Renal cortical epithelial cell (primary cell): Measurements from ENCODE around the gene KRTAP10-9. TPM values are rescaled to one million over a fixed set of nuclear protein-coding genes. Genes with fewer than 3 reads are reported as not detected.
"Not testable (repeated sequence)": the region's sequence is repeated elsewhere in the genome, so short reads cannot be mapped to it uniquely, and the experiment has no call there.

Experiments used
- DNase-seq: peaks from one replicate; pipeline ENCODE4 v3.0.0-alpha.2; 2011; ENCODE audit warnings: low read depth
- total RNA-seq: library from RNA; depleted of rRNA; stranded (reverse); fragments of >200 nt; gene quantifications from 2 replicates; pipeline ENCODE4 v1.2.3, GENCODE V29; 2014

KRTAP10-9 gene
- total RNA-seq, 1 donor from 2014 or later = not detected

DNA sequence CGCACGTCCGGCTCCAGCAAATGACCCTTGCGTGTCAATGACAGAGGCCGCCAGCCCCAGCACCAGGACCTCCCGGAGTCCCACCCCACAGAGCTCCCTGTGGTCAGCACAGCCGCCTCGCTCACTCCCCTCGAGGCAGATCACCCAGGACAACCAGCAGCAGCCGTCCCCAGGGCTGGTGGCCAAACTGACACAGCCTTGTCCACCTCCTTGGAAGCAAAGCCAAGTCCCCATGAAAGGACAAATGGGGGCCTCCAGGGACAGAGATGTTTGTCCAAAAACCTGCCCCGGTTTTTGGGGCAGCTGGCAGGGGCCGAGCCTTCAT, 12.4 kb downstream of the KRTAP10-9 start:
- no peak for DNase-seq

DNA sequence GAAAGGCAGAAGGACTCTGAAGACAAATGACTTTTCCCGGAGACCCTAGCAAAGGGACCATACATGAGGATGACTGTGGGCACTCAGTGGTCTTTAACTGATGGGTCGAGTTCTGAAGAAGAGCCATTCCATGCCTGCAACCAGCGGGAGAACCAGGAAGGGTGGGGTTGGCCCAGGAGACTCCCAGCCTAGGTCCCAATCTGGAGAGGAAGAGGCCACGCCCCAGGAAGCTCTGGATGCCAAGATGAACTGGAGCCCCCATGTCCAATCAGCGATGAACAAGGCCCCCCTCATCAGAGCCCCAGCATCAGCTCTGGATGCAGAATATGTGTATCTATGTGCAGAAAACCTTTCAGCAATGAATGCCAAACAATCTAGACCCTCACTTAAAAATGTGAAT, 13.9 kb downstream of the KRTAP10-9 start:
- DNase-seq = no peak

DNA sequence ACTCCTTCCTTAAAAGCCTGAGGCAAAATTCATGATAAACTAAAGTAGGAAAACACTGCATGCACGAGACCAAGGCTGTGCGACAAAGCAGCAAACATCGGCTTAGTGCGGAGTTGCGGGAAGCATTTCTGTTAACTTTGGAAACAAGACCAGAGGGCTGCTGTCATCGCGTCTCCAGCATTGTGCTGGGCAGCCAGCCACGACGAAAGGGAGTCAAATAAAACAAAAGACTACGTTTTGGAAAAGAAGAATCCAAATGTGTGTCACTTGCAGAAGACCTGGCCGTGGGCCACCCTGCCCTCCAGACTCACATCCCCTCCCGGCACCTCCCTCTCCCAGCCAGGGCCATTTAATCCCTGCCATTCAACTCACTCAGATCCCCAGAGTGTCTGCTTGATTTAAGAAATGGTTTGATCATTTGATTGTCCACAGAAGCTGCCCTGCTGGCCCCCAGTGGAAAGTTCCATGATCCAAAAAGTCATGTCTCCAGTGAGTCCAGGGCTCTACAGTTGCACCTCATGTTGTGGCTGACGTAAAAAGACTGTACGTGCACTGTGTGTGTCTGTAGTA, 16.9 kb downstream of the KRTAP10-9 start:
- DNase-seq = no peak

DNA sequence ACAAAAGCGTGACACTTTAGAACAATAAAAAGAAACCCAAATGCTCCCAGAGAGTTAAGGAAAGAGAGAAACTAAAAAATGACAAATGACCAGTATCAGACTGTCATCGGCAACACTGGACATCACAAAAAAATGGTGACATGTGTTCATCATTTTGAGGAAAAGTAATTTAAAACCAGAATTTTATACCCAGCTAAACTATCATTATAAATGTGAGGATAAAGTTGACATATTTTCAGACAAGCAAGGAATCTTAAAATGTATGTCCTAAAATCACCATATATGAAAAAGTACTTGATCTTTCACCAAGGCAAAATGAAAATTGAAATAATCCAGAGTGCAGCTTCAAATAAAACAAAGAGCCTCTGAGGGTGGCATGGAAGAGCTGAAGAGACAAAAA, 18.0 kb downstream of the KRTAP10-9 start:
- DNase-seq = no peak

DNA sequence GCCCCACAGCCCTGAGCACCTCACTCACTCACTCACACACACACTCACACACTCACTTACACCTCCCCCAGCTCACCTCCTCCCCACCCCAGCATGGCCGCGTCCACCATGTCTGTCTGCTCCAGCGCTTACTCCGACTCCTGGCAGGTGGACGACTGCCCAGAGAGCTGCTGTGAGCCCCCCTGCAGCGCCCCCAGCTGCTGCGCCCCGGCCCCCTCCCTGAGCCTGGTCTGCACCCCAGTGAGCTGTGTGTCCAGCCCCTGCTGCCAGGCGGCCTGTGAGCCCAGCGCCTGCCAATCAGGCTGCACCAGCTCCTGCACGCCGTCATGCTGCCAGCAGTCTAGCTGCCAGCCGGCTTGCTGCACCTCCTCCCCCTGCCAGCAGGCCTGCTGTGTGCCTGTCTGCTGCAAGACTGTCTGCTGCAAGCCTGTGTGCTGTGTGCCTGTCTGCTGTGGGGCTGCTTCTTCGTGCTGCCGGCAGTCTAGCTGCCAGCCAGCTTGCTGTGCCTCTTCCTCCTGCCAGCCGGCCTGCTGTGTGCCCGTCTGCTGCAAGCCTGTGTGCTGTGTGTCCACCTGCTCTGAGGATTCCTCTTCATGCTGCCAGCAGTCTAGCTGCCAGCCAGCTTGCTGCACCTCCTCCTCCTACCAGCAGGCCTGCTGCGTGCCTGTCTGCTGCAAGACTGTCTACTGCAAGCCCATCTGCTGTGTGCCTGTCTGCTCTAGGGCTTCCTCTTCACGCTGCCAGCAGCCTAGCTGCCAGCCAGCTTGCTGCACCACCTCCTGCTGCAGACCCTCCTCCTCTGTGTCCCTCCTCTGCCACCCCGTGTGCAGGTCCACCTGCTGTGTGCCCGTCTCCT, 19.7 kb downstream of the KRTAP10-9 start, which contains the start of gene KRTAP10-11:
KRTAP10-11 (plus strand) TSS at position 49 of the 856 bp plus-strand sequence; CDS start at position 94, 45 bp downstream.
- not testable (repeated sequence) for DNase-seq

DNA sequence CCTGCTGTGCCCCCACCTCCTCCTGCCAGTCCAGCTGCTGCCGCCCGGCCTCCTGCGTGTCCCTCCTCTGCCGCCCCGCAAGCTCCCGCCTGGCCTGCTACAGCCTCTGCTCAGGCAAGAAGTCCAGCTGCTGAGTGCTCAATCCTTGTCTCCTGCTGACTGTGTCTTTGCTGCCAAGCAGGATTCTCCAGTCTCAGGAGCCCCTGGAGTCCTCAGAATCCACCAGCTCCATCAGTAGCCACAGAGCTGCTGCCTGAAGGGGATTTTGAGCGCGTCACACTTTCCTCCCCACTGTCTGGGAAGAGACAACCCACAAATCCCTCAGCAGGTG, 20.3 kb downstream of the KRTAP10-9 start:
- no peak for DNase-seq

DNA sequence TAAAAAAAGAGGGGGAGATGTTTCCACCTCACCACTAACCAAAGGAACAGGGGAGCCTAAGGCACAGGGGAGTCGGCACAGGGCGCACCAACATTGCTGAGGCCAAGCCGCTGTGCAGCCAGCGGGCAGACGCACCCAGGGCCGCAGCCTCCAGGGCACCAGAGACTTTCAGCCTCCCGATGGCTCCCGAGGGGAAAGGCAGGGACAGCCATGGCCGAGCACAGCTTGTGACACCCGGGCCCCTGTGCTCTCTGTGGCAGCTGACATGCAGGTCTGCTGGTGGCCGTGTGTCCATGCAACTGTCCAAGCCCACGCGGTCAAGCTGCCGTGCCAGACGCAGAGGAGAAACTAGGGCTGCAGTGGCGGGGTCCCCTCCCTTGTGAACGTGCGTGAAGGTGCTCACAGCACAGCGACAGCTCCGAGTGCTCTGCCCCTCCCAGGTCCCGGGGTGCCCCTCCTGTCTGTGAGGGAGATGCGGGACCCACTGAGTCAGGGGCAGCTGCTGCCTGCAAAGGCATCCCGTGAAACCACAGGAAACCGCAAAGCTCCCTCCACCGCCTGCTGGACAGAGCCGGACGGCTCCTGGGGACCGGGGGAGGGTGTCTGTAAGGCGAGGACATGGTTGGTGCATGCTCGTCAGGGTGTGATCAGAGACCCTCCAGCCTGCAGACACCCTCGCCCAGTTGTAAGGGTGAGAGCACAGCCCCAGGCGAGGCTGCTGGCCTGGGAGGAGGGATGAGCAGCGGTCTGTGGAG, 21.8 kb downstream of the KRTAP10-9 start:
- DNase-seq = no peak

DNA sequence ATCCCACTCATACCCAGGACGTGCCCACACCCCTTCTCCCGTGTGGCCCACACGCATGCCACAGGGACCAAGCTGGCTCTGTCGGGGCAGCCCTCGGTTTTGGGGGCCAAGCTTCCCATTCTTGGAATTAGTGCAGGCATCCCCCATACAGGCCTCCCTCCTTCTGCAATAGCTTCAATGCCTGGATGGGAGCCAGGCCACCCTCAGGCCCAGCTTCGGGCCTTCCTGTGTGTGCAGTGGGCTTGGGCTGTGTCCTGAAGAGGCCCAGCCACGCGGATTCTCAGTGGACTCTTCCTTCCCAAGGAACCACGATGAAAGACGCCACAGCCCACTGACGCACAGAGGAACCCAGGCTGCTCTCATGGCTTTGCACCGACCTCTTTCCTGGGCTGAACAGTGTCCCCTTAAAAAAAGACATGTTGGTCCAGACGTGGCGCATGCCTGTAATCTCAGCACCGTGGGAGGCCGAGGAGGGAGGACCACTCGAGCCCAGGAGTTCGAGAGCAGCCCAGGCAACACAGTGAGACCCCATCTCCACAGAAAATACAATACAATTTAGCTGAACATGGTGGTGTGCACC, 22.7 kb downstream of the KRTAP10-9 start:
- no peak for DNase-seq

DNA sequence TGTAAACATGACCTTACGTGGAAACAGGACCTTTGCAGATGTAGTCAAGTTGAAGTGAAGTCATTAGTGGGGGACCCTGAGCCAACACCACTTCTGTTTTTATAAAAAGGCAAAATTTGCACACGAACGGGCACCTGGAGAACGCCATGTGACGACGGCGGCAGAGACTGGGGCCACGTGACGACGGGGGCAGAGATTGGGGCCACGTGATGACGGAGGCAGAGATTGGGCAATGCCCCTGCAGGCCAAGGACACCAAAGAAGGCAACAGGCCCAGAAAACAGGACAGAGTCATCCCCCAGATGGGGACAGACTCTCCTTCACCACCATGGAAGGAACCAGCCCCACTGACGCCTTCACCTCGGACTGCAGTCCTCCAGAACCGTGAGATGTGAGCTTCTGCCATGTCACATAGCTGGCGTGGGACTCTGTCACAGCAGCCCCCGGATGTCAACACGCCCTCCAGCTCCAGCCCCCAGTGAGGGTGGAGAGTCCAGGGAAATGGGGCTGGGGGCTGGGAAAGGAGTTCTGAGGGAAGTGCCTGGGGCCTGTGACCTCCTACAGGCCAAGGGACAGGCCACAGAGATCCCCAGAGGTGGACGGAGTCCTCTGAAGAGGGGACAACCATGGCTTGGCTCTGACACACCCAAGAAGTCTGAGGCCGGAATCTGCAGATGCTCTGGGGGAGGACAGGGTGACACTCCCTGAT, 23.5 kb downstream of the KRTAP10-9 start:
- no peak for DNase-seq

DNA sequence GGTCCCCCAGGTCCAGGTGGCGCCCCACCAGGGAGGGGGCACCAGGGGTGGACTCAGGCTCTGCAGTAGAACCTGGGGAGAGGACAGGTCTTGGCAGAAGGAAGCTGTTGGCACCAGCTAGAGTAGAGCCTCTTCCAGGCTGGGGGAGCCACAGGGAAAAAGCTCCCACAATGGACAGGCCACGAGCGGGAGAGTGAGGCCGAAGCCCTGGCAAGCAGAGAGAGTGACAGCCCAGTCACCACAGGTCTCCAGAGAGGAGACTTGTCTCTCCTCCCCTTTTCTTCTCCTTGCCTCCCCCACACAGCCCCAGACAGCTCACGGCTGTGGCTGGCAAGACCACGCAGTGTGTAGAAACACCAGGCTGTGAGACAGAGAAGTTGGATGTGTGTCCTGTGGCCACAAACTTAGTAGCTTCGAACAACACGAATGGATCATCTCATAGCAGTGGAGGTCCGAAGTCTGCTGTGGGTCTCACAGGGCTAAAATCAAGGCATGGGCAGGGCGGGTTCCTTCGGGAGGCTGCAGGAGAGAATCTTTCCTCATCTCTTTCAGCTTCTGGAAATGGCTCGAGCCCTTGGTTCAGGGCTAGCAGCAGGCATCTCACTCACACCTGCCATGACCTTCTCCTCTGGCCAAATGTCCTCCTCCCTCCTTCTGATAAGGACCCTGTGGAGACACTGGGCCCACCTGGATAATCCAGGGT, 24.2 kb downstream of the KRTAP10-9 start:
- DNase-seq = no peak

DNA sequence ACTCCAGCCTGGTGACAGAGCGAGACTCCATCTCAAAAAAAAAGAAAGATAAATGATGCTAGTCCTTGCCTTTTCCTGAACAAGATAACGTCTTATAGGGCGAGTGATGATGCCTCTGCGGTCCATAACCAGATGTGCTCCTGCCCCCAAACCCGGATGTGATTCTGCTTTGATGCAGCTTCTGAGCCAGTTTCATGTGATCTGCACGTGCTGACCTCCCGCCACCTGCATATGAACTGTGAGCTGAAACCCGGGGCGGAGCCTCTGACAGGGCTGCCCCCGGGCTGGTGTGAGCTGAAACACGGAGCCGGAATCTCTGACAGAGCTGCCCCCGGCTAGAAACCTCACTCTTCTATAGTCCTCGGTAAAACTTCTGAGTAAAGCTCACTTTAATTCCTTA, 26.2 kb downstream of the KRTAP10-9 start:
- no peak for DNase-seq

DNA sequence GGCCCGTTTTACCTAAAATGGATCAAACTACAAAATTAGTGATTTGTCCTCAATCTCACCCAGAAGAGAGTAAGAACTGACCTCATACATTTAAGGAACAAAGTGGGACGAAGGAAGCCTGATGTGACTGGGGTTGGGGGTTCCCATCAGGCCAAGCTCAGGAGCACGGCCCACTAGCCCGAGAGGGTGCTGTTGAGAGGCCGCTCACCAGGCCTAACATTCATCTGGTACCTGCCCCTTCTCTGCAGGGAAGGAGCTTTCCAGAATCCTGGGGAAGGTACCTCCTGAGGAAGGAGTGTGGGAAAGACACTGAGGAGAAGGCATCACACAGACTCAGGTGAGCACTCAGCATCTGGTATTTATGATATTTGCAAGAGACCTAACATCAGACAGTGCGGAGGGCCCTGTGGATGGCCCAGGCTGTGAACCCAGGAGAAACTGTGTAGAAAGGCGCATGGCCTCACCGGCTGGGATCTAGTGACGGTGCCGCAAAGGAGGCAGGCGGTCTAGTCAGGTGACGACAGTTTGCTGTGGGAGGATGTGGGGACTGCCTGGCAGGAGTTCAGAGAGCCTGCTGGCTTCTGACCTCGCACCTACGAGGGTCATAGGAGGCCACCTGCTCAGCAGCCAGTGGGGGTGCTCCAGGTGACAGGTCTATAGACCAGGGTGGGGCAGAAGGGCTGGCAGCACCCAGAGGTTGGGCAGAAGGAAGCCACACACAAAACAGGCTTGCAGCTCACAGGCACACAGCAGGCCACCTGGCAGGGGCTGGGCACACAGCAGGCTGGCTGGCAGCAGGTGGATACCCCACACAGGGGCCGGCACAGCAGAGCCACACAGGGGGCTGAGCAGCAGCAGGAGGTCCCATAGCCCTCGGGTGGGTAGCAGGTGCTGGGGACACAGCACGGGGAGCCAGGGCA, 27.0 kb downstream of the KRTAP10-9 start:
- no peak for DNase-seq

DNA sequence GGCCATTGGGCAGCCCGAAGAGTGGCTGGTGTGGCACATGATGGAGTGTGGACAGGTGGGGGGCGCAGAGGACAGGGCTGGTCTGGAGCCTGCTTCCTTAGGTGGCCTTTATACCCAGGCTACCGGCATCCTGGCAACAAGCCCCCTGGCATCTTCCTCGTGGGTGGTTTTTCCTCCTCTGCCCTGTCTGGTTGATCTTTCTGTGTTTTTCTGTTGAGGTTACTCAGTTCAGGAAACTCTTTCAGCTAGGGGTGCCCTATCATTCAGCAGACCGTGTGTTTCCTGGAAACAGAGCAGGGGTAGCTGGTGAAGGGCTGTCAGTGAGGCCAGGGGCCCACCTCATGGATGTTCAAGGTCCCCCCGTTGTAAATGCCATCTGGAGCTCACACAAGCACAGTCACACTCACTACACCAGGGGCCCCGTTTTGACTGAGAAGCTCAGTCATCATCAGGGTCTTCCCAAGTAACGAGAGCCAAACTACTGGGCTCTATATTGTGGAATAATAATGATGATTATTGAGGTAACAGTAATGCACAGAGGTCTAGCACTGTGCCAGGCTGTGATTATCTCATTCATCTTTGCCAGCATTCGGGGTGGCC, 27.8 kb downstream of the KRTAP10-9 start, which contains the start of gene KRTAP12-4:
KRTAP12-4 (minus strand) TSS at position 84 of the 600 bp plus-strand sequence; CDS start at position 39, 45 bp downstream.
- no peak for DNase-seq

DNA sequence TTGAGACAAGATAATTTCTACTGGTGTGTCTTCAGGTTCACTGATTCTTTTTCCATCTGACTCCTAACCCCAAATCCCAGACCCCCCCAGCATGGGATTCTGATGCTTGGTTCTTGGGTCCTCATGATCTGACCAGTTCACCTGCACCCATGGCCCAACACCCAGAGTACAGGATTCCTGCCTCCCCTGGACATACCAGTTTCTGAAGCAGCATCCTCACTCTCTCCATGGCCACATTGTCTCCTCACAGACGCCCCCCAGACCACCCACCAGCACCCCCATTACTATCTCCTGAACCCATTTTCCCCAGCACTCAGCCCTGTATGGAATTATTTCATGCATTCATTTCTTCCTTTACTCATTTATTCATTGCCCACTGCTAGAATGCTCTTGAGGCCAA, 30.0 kb downstream of the KRTAP10-9 start:
- DNase-seq = no peak

DNA sequence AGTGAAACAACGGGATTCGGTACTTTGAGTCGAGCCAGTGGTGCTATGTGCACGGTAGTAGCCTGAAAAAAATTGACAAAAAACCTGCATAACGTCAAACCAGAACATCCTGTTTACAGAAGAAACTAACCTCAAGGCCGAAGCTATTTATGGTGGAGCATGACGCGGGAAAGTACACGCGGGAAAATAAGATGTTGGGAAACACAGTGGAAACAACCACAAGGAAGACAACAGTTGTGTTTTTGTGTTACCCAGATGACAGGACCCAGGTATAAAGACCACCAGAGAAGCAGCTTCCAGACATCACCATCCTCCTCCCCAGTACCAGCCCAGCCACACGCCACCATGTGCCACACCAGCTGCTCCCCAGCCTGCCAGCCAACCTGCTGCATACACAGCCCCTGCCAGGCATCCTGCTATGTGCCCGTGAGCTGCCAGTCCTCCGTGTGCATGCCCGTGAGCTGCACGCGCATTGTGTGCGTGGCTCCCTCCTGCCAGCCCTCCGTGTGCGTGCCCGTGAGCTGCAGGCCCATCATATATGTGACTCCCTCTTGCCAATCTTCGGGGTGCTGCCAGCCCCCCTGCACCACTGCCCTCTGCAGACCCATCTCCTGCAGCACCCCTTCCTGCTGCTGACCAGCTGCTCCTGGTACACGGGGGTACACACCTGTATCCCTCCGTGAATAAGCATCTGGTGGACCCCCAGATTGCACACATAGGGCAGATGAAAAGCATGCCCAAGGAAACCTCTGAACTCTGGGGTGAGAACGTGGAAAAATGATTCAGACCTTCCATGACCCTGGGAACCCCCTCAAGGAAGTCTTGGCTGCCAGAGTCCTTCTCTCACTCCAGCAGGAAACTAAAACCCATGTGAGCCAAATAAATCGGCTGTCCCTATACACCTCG, 31.0 kb downstream of the KRTAP10-9 start, which contains the start of gene KRTAP12-3:
KRTAP12-3 (plus strand) TSS at position 298 of the 906 bp plus-strand sequence; CDS start at position 346, 48 bp downstream.
- no peak for DNase-seq

DNA sequence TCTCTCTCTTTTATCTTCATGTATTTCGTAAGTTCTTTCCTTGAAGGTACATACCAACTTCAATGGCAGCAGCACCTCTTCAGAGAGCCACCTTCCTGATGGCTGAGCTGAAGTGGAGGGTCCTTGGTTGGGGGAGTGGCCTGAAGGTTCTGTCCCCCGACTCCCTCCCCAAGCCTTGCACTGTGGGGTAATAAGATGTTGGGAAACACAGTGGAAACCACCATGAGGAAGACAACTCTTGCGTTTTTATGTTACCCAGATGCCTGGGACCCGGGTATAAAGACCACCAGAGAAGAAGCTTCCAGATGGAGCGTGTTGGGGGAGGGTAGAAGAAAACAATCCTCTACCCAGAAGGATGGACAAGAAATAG, 31.6 kb downstream of the KRTAP10-9 start:
- DNase-seq = no peak

DNA sequence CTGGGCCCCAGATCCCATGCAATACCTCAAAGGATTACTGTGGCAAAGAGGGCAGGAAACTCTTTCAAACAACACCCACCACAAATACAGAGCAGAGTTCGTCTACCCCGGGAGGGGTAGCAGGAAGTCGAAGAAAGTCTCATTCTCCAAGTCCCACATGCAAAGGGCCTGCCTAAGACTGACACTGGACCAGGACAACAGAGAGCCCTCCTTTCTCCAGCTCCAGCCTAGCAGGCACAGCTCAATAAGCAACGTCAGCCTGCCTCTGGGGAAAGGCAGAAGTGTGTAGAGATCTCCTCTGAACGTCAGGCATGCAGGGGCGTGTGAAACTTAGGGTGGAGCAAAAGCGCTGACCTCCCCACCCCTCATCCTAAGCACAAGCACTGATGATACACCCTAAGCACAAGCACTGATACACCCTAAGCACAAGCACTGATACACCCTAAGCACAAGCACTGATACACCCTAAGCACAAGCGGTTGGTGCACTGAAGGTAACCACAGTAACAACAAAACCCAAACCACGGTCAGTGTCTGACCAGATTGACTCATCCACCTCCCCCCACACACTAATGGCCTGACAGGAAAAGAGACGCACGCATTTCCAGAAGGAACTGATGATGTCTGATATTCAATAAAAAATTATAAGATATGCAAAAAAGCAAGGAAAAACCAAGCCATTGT, 32.2 kb downstream of the KRTAP10-9 start:
- DNase-seq = no peak

DNA sequence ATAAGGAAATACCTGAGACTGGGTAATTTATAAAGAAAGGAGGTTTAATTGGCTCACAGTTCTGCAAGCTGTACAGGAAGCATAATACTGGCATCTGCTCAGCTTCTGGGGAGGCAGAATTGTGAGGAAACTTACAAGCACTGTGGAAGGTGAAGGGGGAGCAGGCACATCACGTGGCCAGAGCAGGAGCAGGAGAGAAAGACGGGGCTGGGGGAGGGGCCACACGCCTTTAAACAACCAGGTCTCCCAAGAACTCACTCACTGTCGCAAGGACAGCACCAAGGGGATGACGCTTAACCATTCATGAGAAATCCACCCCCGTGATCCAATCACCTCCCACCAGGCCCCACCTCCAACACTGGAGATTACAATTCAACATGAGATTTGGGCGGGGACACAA, 34.7 kb downstream of the KRTAP10-9 start:
- DNase-seq = not testable (repeated sequence)
